HL-60 (cell line): ENCODE measurements around the gene USP47.

Experiments
- DNase-seq, 2 experiments: peaks; one replicate each; pipeline ENCODE4 v3.0.0-alpha.2; 2010 to 2020; ENCODE audit warnings: low read depth in 1 of 2, low spot score in 1 of 2
- H3K27ac ChIP-seq: fragments of 250-450 bp; sonication (Bioruptor Pico); replicated peaks from 2 replicates; pipeline ENCODE4 v1.5.1; 2020; ENCODE audit warnings: mild to moderate bottlenecking, moderate library complexity
- H3K27me3 ChIP-seq: fragments of 250-450 bp; sonication (Bioruptor Pico); 2 replicates; pipeline ENCODE4 v1.5.1; 2021; ENCODE audit warnings: mild to moderate bottlenecking, moderate library complexity; ENCODE audit not compliant: insufficient read depth, poor library complexity, severe bottlenecking
- H3K4me3 ChIP-seq: replicated peaks from 2 replicates; pipeline ENCODE4 v1.5.1; 2011; ENCODE audit warnings: mild to moderate bottlenecking, control low read depth, low read length; ENCODE audit not compliant: insufficient read depth
- GABPA ChIP-seq: IDR thresholded peaks from 2 replicates; pipeline ENCODE4 v1.6.1; 2012; ENCODE audit warnings: low read depth
- POLR2AphosphoS5 ChIP-seq: IDR thresholded peaks from 2 replicates; pipeline ENCODE4 v1.6.1; 2012; ENCODE audit warnings: low read depth
- REST ChIP-seq: IDR thresholded peaks from 2 replicates; pipeline ENCODE4 v1.6.1; 2012; ENCODE audit warnings: low read depth; ENCODE audit not compliant: insufficient replicate concordance
- SPI1 ChIP-seq: IDR thresholded peaks from 2 replicates; pipeline ENCODE4 v1.6.1; 2012; ENCODE audit warnings: low read depth, mild to moderate bottlenecking, borderline replicate concordance
- TF ChIP-seq, protein P1 (sequence below): IDR thresholded peaks from one replicate; pipeline ENCODE4 v1.5.1; 2011; ENCODE audit warnings: low read length, control low read depth, inconsistent platforms; ENCODE audit not compliant: insufficient read depth

The USP47 gene

GRCh38 chr11:11901929-11902328 is 60.2 kb downstream of the USP47 start:
- Histone ChIP-seq H3K27me3 (no peaks in the 10 kb centered on the region), H3K4me3 (no peak overlapping the region), H3K27ac (no peak overlapping the region)
- no peak for DNase-seq
- TF ChIP-seq REST (no peak), POLR2AphosphoS5 (no peak), SPI1 (no peak), GABPA (no peak)
- TF ChIP-seq, protein P1, sequence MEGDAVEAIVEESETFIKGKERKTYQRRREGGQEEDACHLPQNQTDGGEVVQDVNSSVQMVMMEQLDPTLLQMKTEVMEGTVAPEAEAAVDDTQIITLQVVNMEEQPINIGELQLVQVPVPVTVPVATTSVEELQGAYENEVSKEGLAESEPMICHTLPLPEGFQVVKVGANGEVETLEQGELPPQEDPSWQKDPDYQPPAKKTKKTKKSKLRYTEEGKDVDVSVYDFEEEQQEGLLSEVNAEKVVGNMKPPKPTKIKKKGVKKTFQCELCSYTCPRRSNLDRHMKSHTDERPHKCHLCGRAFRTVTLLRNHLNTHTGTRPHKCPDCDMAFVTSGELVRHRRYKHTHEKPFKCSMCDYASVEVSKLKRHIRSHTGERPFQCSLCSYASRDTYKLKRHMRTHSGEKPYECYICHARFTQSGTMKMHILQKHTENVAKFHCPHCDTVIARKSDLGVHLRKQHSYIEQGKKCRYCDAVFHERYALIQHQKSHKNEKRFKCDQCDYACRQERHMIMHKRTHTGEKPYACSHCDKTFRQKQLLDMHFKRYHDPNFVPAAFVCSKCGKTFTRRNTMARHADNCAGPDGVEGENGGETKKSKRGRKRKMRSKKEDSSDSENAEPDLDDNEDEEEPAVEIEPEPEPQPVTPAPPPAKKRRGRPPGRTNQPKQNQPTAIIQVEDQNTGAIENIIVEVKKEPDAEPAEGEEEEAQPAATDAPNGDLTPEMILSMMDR = no peak

DNA sequence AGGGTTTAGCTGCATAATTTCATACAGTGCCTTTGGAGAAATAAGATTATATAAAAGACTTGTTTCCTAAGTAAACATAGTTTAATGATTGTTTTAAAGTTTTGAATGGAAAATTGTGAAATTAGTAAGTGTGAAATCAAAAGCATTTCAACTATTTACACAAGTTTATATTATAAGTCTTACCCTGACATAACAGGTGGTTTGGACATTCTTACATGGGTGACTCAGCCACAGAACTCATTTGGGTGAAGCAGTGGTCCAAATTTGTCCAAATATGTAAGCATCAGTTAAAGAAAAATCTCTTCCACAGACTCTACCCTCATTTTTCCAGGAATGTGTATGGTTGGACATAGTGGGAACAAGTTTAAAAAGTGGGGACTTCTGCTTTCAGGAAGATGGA is 68.0 kb downstream of the USP47 start:
- H3K27me3 ChIP-seq = no peaks in the 10 kb centered on the region
- H3K4me3 ChIP-seq = no peak overlapping the region
- no peak for DNase-seq
- H3K27ac ChIP-seq = no peak overlapping the region
- TF ChIP-seq, protein P1 = no peak
- no peak for TF ChIP-seq POLR2AphosphoS5
- no peak for TF ChIP-seq SPI1
- no peak for TF ChIP-seq GABPA
- TF ChIP-seq REST = no peak

DNA sequence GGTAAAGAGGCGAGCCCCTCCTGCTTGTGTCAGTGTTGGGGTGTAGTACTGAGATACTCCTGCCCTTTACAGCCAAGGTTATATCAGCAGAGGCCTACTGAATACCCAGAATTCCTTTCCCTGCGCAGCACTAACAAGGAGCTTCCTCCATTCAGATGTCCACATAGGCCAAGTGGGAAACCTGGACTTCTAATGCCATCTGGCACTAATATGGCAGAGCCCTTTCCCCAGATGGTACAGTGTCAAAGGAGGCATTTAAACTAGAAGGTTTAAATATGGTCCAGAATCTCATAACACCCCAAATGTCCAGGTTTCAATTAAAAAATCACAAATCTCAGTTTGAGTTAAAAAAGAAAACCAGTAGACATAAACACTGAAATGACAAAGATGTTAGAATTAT is 68.8 kb downstream of the USP47 start:
- TF ChIP-seq POLR2AphosphoS5 (no peak), SPI1 (no peak), GABPA (no peak), REST (no peak)
- TF ChIP-seq, protein P1 = no peak
- Histone ChIP-seq H3K27ac (no peak overlapping the region), H3K27me3 (no peaks in the 10 kb centered on the region), H3K4me3 (no peak overlapping the region)
- DNase-seq = no peak
